ENCODE measurements around the gene DCAF17.

GRCh38 chr2:171492664-171493063 lies 58.6 kb downstream of the DCAF17 start:
- TF ChIP-seq CTCF (IDR thresholded peaks at IDR 0.05) (no peak), POLR2A (IDR thresholded peaks at IDR 0.05) (no peak), EP300 (IDR thresholded peaks at IDR 0.05) (no peak)

All from gastroesophageal sphincter (tissue), 3 donors.